ENCODE data around the gene IGFBP4. TPM values are rescaled to one million over a fixed set of nuclear protein-coding genes. Genes with fewer than 3 reads are reported as not detected.

Gene IGFBP4
- total and polyA plus RNA-seq, 2 of the 13 experiments (the other 11 are each of a cell fraction or from before 2014, with no cell fraction given): 4.1 to 49.0 TPM

DNA sequence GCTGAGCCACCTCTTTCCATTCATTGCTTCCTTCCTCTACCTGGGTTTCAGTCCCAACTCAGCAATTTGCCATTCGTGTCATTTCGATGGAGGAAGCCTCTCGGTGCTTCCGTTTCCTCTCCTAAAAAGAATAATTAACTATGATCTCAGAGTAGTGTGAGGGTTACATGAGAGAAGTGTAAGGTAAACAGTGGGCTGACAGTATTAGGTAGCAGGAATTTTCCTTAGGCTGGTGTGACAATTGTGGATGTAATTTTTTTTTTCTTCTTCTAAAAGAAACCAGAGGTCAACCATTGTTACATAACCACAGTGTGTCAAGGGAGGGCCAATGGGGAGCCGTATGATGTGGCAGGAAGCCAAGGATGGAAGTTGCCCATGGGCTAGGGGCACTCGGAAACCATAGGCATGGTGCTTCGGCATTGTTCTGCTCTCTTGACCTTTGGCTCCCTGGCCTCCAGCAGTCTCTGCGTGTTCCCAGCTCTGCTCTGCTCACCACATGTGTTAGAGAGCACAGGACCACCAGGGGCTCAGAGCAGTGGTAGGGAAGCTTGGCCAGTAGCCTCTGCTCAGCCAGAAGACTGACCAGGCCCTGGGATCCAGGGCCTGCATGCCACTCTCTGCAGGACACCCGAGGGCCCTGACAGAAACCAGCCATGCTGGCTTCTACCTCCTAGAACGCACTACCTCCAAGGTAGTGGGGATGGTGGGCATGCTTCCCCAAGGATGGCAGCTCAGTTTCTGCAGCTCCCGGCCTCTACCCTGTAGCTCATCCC lies 23.5 kb upstream of the IGFBP4 start (continued):
- TF ChIP-seq, protein P1, sequence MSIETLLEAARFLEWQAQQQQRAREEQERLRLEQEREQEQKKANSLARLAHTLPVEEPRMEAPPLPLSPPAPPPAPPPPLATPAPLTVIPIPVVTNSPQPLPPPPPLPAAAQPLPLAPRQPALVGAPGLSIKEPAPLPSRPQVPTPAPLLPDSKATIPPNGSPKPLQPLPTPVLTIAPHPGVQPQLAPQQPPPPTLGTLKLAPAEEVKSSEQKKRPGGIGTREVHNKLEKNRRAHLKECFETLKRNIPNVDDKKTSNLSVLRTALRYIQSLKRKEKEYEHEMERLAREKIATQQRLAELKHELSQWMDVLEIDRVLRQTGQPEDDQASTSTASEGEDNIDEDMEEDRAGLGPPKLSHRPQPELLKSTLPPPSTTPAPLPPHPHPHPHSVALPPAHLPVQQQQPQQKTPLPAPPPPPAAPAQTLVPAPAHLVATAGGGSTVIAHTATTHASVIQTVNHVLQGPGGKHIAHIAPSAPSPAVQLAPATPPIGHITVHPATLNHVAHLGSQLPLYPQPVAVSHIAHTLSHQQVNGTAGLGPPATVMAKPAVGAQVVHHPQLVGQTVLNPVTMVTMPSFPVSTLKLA (IDR thresholded peaks at IDR 0.05): no peak
- peak; percentile 6; the same call in 1 of the 2 replicates for TF ChIP-seq ZNF724P (CRISPR knock-in tag; IDR thresholded peaks at IDR 0.05; ENCODE audit: borderline replicate concordance)
- TF ChIP-seq, protein P2, sequence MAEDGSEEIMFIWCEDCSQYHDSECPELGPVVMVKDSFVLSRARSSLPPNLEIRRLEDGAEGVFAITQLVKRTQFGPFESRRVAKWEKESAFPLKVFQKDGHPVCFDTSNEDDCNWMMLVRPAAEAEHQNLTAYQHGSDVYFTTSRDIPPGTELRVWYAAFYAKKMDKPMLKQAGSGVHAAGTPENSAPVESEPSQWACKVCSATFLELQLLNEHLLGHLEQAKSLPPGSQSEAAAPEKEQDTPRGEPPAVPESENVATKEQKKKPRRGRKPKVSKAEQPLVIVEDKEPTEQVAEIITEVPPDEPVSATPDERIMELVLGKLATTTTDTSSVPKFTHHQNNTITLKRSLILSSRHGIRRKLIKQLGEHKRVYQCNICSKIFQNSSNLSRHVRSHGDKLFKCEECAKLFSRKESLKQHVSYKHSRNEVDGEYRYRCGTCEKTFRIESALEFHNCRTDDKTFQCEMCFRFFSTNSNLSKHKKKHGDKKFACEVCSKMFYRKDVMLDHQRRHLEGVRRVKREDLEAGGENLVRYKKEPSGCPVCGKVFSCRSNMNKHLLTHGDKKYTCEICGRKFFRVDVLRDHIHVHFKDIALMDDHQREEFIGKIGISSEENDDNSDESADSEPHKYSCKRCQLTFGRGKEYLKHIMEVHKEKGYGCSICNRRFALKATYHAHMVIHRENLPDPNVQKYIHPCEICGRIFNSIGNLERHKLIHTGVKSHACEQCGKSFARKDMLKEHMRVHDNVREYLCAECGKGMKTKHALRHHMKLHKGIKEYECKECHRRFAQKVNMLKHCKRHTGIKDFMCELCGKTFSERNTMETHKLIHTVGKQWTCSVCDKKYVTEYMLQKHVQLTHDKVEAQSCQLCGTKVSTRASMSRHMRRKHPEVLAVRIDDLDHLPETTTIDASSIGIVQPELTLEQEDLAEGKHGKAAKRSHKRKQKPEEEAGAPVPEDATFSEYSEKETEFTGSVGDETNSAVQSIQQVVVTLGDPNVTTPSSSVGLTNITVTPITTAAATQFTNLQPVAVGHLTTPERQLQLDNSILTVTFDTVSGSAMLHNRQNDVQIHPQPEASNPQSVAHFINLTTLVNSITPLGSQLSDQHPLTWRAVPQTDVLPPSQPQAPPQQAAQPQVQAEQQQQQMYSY (CRISPR knock-in tag; IDR thresholded peaks at IDR 0.05): peak; percentile 66; the same call in 1 of the 2 replicates
- TF ChIP-seq ZSCAN25 (CRISPR knock-in tag; IDR thresholded peaks at IDR 0.05): no peak
- no peak for TF ChIP-seq ZNF264 (CRISPR knock-in tag; IDR thresholded peaks at IDR 0.05)
- TF ChIP-seq ZFY (CRISPR knock-in tag; IDR thresholded peaks at IDR 0.05): peak; percentile 84
- no peak for TF ChIP-seq NCOA5 (CRISPR knock-in tag; IDR thresholded peaks at IDR 0.05)
- TF ChIP-seq, protein P3, sequence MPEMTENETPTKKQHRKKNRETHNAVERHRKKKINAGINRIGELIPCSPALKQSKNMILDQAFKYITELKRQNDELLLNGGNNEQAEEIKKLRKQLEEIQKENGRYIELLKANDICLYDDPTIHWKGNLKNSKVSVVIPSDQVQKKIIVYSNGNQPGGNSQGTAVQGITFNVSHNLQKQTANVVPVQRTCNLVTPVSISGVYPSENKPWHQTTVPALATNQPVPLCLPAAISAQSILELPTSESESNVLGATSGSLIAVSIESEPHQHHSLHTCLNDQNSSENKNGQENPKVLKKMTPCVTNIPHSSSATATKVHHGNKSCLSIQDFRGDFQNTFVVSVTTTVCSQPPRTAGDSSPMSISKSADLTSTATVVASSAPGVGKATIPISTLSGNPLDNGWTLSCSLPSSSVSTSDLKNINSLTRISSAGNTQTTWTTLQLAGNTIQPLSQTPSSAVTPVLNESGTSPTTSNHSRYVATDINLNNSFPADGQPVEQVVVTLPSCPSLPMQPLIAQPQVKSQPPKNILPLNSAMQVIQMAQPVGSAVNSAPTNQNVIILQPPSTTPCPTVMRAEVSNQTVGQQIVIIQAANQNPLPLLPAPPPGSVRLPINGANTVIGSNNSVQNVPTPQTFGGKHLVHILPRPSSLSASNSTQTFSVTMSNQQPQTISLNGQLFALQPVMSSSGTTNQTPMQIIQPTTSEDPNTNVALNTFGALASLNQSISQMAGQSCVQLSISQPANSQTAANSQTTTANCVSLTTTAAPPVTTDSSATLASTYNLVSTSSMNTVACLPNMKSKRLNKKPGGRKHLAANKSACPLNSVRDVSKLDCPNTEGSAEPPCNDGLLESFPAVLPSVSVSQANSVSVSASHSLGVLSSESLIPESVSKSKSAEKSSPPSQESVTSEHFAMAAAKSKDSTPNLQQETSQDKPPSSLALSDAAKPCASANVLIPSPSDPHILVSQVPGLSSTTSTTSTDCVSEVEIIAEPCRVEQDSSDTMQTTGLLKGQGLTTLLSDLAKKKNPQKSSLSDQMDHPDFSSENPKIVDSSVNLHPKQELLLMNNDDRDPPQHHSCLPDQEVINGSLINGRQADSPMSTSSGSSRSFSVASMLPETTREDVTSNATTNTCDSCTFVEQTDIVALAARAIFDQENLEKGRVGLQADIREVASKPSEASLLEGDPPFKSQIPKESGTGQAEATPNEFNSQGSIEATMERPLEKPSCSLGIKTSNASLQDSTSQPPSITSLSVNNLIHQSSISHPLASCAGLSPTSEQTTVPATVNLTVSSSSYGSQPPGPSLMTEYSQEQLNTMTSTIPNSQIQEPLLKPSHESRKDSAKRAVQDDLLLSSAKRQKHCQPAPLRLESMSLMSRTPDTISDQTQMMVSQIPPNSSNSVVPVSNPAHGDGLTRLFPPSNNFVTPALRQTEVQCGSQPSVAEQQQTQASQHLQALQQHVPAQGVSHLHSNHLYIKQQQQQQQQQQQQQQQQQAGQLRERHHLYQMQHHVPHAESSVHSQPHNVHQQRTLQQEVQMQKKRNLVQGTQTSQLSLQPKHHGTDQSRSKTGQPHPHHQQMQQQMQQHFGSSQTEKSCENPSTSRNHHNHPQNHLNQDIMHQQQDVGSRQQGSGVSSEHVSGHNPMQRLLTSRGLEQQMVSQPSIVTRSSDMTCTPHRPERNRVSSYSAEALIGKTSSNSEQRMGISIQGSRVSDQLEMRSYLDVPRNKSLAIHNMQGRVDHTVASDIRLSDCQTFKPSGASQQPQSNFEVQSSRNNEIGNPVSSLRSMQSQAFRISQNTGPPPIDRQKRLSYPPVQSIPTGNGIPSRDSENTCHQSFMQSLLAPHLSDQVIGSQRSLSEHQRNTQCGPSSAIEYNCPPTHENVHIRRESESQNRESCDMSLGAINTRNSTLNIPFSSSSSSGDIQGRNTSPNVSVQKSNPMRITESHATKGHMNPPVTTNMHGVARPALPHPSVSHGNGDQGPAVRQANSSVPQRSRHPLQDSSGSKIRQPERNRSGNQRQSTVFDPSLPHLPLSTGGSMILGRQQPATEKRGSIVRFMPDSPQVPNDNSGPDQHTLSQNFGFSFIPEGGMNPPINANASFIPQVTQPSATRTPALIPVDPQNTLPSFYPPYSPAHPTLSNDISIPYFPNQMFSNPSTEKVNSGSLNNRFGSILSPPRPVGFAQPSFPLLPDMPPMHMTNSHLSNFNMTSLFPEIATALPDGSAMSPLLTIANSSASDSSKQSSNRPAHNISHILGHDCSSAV (CRISPR knock-in tag; IDR thresholded peaks at IDR 0.05; ENCODE audit: borderline replicate concordance): no peak
- TF ChIP-seq, protein P4, sequence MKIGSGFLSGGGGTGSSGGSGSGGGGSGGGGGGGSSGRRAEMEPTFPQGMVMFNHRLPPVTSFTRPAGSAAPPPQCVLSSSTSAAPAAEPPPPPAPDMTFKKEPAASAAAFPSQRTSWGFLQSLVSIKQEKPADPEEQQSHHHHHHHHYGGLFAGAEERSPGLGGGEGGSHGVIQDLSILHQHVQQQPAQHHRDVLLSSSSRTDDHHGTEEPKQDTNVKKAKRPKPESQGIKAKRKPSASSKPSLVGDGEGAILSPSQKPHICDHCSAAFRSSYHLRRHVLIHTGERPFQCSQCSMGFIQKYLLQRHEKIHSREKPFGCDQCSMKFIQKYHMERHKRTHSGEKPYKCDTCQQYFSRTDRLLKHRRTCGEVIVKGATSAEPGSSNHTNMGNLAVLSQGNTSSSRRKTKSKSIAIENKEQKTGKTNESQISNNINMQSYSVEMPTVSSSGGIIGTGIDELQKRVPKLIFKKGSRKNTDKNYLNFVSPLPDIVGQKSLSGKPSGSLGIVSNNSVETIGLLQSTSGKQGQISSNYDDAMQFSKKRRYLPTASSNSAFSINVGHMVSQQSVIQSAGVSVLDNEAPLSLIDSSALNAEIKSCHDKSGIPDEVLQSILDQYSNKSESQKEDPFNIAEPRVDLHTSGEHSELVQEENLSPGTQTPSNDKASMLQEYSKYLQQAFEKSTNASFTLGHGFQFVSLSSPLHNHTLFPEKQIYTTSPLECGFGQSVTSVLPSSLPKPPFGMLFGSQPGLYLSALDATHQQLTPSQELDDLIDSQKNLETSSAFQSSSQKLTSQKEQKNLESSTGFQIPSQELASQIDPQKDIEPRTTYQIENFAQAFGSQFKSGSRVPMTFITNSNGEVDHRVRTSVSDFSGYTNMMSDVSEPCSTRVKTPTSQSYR (CRISPR knock-in tag; IDR thresholded peaks at IDR 0.05; ENCODE audit: borderline replicate concordance): no peak
- TF ChIP-seq, protein P5, sequence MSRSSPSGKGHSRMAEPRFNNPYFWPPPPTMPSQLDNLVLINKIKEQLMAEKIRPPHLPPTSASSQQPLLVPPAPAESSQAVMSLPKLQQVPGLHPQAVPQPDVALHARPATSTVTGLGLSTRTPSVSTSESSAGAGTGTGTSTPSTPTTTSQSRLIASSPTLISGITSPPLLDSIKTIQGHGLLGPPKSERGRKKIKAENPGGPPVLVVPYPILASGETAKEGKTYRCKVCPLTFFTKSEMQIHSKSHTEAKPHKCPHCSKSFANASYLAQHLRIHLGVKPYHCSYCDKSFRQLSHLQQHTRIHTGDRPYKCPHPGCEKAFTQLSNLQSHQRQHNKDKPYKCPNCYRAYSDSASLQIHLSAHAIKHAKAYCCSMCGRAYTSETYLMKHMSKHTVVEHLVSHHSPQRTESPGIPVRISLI (CRISPR knock-in tag; IDR thresholded peaks at IDR 0.05; ENCODE audit: borderline replicate concordance): peak; percentile 98

All from HepG2 (cell line).